HepG2 (cell line): ENCODE measurements around the gene MTHFR. TPM values are rescaled to one million over a fixed set of nuclear protein-coding genes. Genes with fewer than 3 reads are reported as not detected.

ENCODE experiments used
- ATAC-seq: fragments of 200-7000 bp; cut with Tn5 transposase; 3 replicates; pipeline ENCODE4 v1.9.1; 2020; ENCODE audit warnings: mild to moderate bottlenecking, moderate library complexity
- BruUV-seq: library from RNA; stranded (reverse); fragments of 400-500 nt; replicated peaks from 2 replicates; lab custom pipeline; 2021; lab: Mats Ljungman, UMichigan
- CTCF ChIA-PET: fragments of 300-600 bp; formaldehyde crosslinking; extraction: SDS; loops from one replicate; lab custom pipeline; 2021; ENCODE audit warnings: low total read pairs, inconsistent platforms, low intra/inter-chr PET ratio; lab: Yijun Ruan, JAX
- POLR2A ChIA-PET: fragments of 350-600 bp; sonication (Branson Sonifier 250); formaldehyde crosslinking; loops from one replicate; lab custom pipeline; 2020; ENCODE audit warnings: antibody characterized with exemption, inconsistent platforms; lab: Yijun Ruan, JAX
- DNase-seq: peaks from one replicate; pipeline ENCODE4 v3.0.0-alpha.2; 2015; ENCODE audit warnings: low spot score
- FAIRE-seq: peaks from 3 replicates; lab custom pipeline; 2011; peaks lifted over from hg19 to GRCh38; lab: Jason Lieb, UNC
- H2AFZ ChIP-seq: one replicate; pipeline ENCODE4 v1.6.1; 2011; ENCODE audit warnings: low read length, inconsistent platforms
- H3K27ac ChIP-seq: fragments of 300-600 bp; 3 replicates; pipeline ENCODE4 v1.8.0; 2011; ENCODE audit warnings: mixed run types, mild to moderate bottlenecking, mixed read lengths, low read length, inconsistent platforms; ENCODE audit not compliant: insufficient read depth; ENCODE audit errors: extremely low read length
- H3K27me3 ChIP-seq, 2 experiments: fragments of 200-600 bp in 1 of 2; 2 replicates in 1 of 2; 3 replicates in 1 of 2; pipeline versions ENCODE4 v1.6.0 to v1.8.0; 2011; ENCODE audit warnings: low read length in 2 of 2, mild to moderate bottlenecking in 2 of 2, moderate library complexity in 2 of 2, inconsistent platforms in 1 of 2; ENCODE audit not compliant: insufficient read depth in 2 of 2, control insufficient read depth in 1 of 2
- H3K36me3 ChIP-seq, 2 experiments: fragments of 200-600 bp in 1 of 2; replicated peaks in 1 of 2; 2 replicates in 1 of 2; 3 replicates in 1 of 2; pipeline versions ENCODE4 v1.5.1 to v1.8.0; 2011; ENCODE audit warnings: low read length in 2 of 2, inconsistent platforms in 1 of 2; ENCODE audit not compliant: insufficient read depth in 2 of 2, control insufficient read depth in 1 of 2
- H3K4me1 ChIP-seq: 2 replicates; pipeline ENCODE4 v1.5.1; 2012; ENCODE audit warnings: low read length, inconsistent platforms; ENCODE audit not compliant: insufficient read depth
- H3K4me2 ChIP-seq: 2 replicates; pipeline ENCODE4 v1.6.0; 2011; ENCODE audit warnings: low read depth, low read length, inconsistent platforms
- H3K4me3 ChIP-seq, 3 experiments: fragments of 200-600 bp in 1 of 3; sonication (generic), shearing (Covaris generic) in 1 of 3; replicated peaks in 1 of 3; 2 replicates each; pipeline ENCODE4 v1.5.1; 2011 to 2016; ENCODE audit warnings: low read length in 3 of 3, inconsistent platforms in 2 of 3, low read depth in 2 of 3, mild to moderate bottlenecking in 2 of 3, control low read depth in 1 of 3, mixed read lengths in 1 of 3; ENCODE audit not compliant: insufficient read depth in 1 of 3
- H3K79me2 ChIP-seq: one replicate; pipeline ENCODE4 v1.6.1; 2011; ENCODE audit warnings: low read length, inconsistent platforms; ENCODE audit not compliant: insufficient read depth
- H3K9ac ChIP-seq: 2 replicates; pipeline ENCODE4 v1.6.0; 2011; ENCODE audit warnings: mild to moderate bottlenecking, low read depth, low read length, inconsistent platforms; ENCODE audit not compliant: insufficient read depth
- H3K9me3 ChIP-seq: 2 replicates; pipeline ENCODE4 v1.5.1; 2012; ENCODE audit warnings: mild to moderate bottlenecking, low read length
- H4K20me1 ChIP-seq: 2 replicates; pipeline ENCODE4 v1.6.0; 2011; ENCODE audit warnings: inconsistent platforms, mild to moderate bottlenecking, low read length, moderate library complexity; ENCODE audit not compliant: insufficient read depth
- ASH2L ChIP-seq: fragments of 300-600, 200-600 bp; sonication (generic); IDR thresholded peaks from 2 replicates; pipeline ENCODE4 v1.7.0; 2017; ENCODE audit warnings: low read depth, mild to moderate bottlenecking, moderate library complexity, mixed read lengths, low read length; ENCODE audit not compliant: insufficient read length
- ATF7 ChIP-seq, 2 experiments: fragments of 450-650 bp in 1 of 2; sonication (generic) in 1 of 2; formaldehyde crosslinking in 1 of 2; IDR thresholded peaks; 2 replicates each; pipeline versions ENCODE4 v1.4.0 to v1.6.1; 2016 to 2020; ENCODE audit warnings: antibody characterized with exemption in 1 of 2, mild to moderate bottlenecking in 1 of 2, missing genetic modification reagents in 1 of 2
- DZIP1 ChIP-seq: sonication (generic); formaldehyde crosslinking; IDR thresholded peaks from 2 replicates; pipeline ENCODE4 v1.5.0; 2020; ENCODE audit warnings: mild to moderate bottlenecking, missing genetic modification reagents
- KMT2A ChIP-seq: sonication (generic); formaldehyde crosslinking; IDR thresholded peaks from 2 replicates; pipeline ENCODE4 v1.4.0; 2020; ENCODE audit warnings: missing genetic modification reagents
- NFIB ChIP-seq: sonication (generic); formaldehyde crosslinking; IDR thresholded peaks from 2 replicates; pipeline ENCODE4 v1.9.0; 2021; ENCODE audit warnings: missing genetic modification reagents, mild to moderate bottlenecking, borderline replicate concordance
- ZNF343 ChIP-seq: sonication (generic); formaldehyde crosslinking; IDR thresholded peaks from 2 replicates; pipeline ENCODE4 v1.4.0; 2020; ENCODE audit warnings: mild to moderate bottlenecking, missing genetic modification reagents
- ZNF547 ChIP-seq: sonication (generic); formaldehyde crosslinking; IDR thresholded peaks from 2 replicates; pipeline ENCODE4 v1.5.1; 2020; ENCODE audit warnings: mild to moderate bottlenecking, missing genetic modification reagents
- WGBS: methylation state at CpG from one replicate; pipeline ENCODE4 v1.1.6; 2017; ENCODE audit warnings: low lambda C conversion rate; 5-methylcytosine and 5-hydroxymethylcytosine counted together
- in situ Hi-C: cut with HindIII; loops from 2 replicates; pipeline ENCODE4 v1.10.0; 2017; ENCODE audit warnings: low pct_unique_long_range_greater_than_20kb; ENCODE audit not compliant: extremely low pct_ligation_motif_present
- intact Hi-C: fragments of 100-400 bp; cut with micrococcal nuclease; formaldehyde crosslinking; loops from one replicate; pipeline ENCODE4 v1.10.0; 2022; ENCODE audit not compliant: unreplicated experiment
- polyA plus RNA-seq, 8 experiments: library from polyadenylated mRNA; depleted of rRNA in 3 of 8; stranded (reverse) in 7 of 8; unstranded in 1 of 8; fragments of >200 nt; fragmentation: Illumina TruSeq in 4 of 8; extraction: Trizol in 4 of 8; gene quantifications; 2 replicates each; pipeline versions ENCODE4 v1.2.1 to v1.2.3, GENCODE V29; 2011 to 2016; ENCODE audit warnings: low read depth in 4 of 8, missing spikeins in 1 of 8, mixed read lengths in 1 of 8; ENCODE audit not compliant: insufficient read depth in 1 of 8
- total RNA-seq, 5 experiments: library from RNA; depleted of rRNA; stranded (reverse); fragments of >200 nt; fragmentation: Illumina TruSeq; extraction: Trizol; gene quantifications; 2 replicates each; pipeline ENCODE4 v1.2.3, GENCODE V29; 2016; ENCODE audit warnings: low read depth in 1 of 5

MTHFR gene
- total and polyA plus RNA-seq, 2 of the 13 experiments (the other 11 are each of a cell fraction or from before 2014, with no cell fraction given), result 3.8 to 8.2 TPM

- TF ChIP-seq ZNF343 (CRISPR knock-in tag) (no peak), ASH2L (no peak), ZNF547 (CRISPR knock-in tag) (no peak), ATF7 (IDR thresholded peaks at IDR 0.05) (no peak), ATF7 (CRISPR knock-in tag; IDR thresholded peaks at IDR 0.05) (no peak), DZIP1 (no peak), KMT2A (CRISPR knock-in tag) (no peak), NFIB (CRISPR knock-in tag) (no peak)
- TF ChIP-seq, all 625 proteins: peak for 0
- intact Hi-C loops (no loop called here), in situ Hi-C loops (no loop called here)
- Histone ChIP-seq H3K27me3 (peaks cover 1 to 8% of the 10 kb centered on the region in 2 experiments; a peak in 3 of 5 replicates), H3K9ac (no peak overlapping the region), H3K4me3 (no peak overlapping the region), H3K79me2 (no peaks in the 10 kb centered on the region), H4K20me1 (no peaks in the 10 kb centered on the region), H3K4me1 (peaks cover 40% of the 10 kb centered on the region), H3K9me3 (no peaks in the 10 kb centered on the region), H3K36me3 (no peaks in the 10 kb centered on the region), H3K27ac (no peak overlapping the region), H3K4me2 (no peak overlapping the region), H2AFZ (no peak overlapping the region)
- FAIRE-seq, result no peak
- DNase-seq, result no peak
- 52% methylated on average over 6 of the region's 6 CpGs for WGBS
- CTCF ChIA-PET, result no interaction called here
- BruUV-seq, result no TSS peak
- POLR2A ChIA-PET, result no interaction called here
- ATAC-seq, result no peak
These were observed 22.2 kb downstream of the MTHFR start for GRCh38 chr1:11783556-11783955.
